VCaP (cell line): ENCODE measurements around the gene BAK1.

Source experiments
- H3K27ac ChIP-seq: fragments of 450-650 bp; 2 replicates; pipeline ENCODE4 v1.5.1; 2017
- TF ChIP-seq, protein P1 (sequence below): fragments of 450-650 bp; conservative IDR thresholded peaks from 2 replicates; pipeline ENCODE4 v1.5.1; 2017; ENCODE audit warnings: mild to moderate bottlenecking, moderate library complexity

The BAK1 gene

GRCh38 chr6:33566182-33567084, 13.6 kb downstream of the BAK1 start:
- no peak overlapping the region for H3K27ac ChIP-seq

GRCh38 chr6:33558801-33559200, 21.3 kb downstream of the BAK1 start:
- TF ChIP-seq, protein P1, sequence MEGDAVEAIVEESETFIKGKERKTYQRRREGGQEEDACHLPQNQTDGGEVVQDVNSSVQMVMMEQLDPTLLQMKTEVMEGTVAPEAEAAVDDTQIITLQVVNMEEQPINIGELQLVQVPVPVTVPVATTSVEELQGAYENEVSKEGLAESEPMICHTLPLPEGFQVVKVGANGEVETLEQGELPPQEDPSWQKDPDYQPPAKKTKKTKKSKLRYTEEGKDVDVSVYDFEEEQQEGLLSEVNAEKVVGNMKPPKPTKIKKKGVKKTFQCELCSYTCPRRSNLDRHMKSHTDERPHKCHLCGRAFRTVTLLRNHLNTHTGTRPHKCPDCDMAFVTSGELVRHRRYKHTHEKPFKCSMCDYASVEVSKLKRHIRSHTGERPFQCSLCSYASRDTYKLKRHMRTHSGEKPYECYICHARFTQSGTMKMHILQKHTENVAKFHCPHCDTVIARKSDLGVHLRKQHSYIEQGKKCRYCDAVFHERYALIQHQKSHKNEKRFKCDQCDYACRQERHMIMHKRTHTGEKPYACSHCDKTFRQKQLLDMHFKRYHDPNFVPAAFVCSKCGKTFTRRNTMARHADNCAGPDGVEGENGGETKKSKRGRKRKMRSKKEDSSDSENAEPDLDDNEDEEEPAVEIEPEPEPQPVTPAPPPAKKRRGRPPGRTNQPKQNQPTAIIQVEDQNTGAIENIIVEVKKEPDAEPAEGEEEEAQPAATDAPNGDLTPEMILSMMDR: no peak
- H3K27ac ChIP-seq: no peak overlapping the region

More at GRCh38 chr6:33566182-33567084, 13.6 kb downstream of the BAK1 start:
- TF ChIP-seq, protein P1: no peak

GRCh38 chr6:33557376-33557775, 22.7 kb downstream of the BAK1 start:
- peak overlapping the region; percentile 87 for H3K27ac ChIP-seq
- TF ChIP-seq, protein P1: no peak

DNA sequence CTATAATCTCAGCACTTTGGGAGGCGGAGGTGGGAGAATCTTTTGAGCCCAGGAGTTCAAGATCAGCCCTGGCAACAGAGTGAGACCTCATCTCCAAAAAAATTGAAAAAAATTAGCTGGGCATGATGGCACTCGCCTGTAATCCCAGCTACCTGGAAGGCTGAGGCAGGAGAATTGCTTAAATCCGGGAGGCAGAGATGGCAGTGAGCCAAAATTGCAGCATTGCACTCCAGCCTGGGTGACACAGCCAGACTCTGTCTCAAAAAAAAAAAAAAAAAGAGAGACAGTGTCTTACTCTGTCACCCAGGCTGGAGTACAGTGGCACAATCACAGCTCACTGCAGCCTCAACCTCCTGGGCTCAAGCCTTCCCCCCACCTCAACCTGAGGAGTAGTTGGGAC, 27.2 kb downstream of the BAK1 start:
- H3K27ac ChIP-seq: peak overlapping the region; percentile 28; the same call in 1 of the 2 replicates

DNA sequence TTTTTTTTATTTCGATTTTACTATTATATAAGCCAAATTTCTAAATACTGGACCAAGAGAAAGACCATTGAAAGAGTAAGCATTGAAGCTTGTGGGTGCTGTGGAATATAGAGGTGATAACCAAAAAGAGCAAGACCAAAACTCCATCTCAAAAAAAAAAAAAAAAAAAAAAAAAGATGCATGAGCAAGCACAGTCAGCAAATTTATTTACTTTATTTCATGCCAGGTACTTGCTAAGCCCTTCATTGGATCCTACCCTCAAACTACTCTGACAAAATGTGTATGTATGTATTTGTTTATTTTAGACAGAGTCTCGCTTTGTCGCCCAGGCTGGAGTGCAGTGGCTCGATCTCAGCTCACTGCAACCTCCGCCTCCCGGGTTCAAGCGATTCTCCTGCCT, 27.8 kb downstream of the BAK1 start:
- peak overlapping the region; percentile 28; the same call in 1 of the 2 replicates for H3K27ac ChIP-seq
- TF ChIP-seq, protein P1: no peak

GRCh38 chr6:33551538-33551937, 28.5 kb downstream of the BAK1 start:
- TF ChIP-seq, protein P1: no peak
- no peak overlapping the region; the same call in 1 of the 2 replicates for H3K27ac ChIP-seq

- TF ChIP-seq, protein P1: no peak
- H3K27ac ChIP-seq: no peak overlapping the region
These were observed 30.2 kb downstream of the BAK1 start for GRCh38 chr6:33549896-33550295.

DNA sequence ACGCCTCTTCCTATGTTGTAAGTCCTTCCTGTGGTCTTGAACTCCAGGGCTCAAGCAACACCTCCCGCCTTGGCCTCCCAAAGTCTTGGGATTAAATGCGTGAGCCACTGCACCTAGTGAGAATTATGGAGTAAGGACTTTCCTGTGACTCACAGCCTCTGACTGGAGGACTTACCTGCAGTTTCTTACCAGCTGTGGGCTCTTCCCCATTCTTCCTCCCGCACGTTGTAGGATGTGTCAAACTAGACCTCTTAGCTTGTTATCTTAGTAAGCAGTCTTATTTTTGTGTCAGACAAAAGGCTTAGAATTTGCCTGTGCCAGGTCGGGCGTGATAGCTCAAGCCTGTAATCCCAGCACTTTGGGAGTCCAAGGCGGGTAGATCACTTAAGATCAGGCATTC, 30.9 kb downstream of the BAK1 start:
- TF ChIP-seq, protein P1: no peak
- no peak overlapping the region for H3K27ac ChIP-seq
